T-helper 2 cell (primary cell): ENCODE measurements around the gene GLG1.

Experiments
- DNase-seq, 5 experiments: peaks; one replicate each; pipeline versions ENCODE4 v3.0.0 to v3.0.0-alpha.2; 2012 to 2022

The GLG1 gene

DNA sequence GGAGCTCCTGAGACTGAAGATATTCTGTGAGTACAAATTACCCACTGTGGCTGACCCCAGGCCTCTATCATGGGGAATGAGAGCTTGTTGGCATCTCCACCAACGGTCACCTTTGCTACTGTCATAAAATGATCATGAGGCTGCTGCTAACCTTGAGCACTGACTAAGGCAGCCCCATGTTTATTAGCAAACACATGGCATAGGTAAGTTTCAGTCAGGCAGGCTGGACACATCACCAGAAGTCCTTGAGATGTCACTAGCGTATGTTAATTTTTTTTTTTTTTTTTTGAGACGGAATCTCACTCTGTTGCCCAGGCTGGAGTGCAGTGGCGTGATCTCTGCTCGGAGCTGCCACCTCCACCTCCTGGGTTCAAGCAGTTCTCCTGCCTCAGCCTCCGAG lies 1.5 kb upstream of the GLG1 start:
- no peak for DNase-seq

DNA sequence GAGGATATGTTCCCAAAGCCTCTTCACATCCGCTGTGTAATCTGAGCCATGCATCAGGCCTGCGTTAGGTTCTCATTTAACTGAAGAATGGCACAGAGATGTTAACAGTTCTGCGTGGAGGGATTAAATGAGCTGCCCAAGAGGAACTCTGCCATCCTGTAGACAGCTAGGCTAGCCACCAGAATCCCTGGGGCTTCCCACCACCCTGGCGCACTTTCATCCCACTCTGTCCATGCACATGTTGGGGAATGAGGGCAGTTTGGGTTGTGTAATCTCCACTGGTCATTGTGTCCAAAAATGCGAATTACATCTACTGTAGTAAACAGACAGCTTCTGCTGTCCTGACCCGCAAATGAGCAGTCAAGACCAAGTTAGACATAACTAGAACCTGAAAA lies 1.0 kb upstream of the GLG1 start:
- DNase-seq, result no peak

DNA sequence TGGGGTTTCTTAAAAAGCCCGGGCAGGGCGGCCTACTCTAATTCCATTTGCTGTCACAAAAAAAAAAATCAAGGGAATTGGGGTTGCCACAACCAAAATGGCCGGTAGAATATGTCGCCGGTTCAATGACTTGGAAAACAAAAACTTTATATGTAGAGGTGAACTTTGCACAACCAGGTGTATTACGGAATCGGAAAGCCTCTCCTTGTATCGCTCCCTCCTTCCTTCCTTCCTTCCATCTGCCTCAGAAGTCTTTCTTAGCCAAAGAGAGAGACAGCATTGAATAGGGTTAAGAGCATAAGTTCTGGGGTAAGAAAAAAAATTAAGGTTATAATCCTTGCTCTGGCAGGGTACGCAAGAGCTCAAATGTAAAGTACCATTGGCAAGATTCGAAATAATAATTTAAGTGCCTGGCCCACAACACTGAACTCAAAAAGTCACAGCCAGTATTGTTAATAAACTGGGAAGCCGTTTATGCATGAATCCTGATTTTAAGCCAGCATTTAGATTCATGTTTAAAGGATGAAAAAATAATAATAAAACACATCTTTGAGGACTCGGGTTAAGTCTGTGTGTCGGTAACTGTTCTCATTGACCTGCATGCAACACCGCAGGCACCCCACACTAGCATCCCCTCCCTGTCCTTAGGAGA lies 522 bp upstream of the GLG1 start:
- no peak for DNase-seq

DNA sequence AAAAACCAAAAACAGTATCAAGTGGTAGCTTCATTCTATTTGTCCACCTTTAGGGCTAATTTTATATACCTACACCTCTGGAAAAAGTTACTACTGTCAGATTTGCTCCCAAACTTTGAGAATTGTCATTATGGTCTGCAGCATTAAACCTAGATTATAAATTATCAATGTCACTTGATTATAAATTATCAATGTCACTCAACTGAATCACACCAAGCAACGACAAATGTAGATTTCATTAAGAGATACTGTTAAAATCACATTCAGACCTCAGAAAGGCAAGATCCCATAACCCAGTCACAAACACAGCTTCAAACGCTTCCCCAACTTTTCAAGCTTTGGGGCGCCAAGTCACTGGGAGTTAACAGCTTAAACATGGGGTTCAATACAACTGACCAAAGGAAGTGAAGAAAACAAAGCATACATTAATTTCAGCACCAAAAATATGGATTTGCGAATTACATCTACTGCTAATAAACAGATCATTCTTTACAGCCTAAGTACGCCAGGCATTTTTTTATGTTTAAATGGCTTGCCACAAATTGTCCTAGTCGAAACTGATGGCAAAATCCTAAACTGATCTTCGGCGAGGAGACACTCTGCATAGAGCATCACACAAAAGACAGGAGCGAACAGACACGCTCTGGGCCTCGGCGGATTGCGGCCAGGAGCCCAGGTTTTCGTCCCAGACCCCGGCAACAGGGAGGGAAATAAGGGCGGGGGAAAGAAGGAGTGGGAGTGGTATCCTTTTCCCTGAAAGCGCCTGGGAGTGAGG lies 981 bp downstream of the GLG1 start:
- no peak for DNase-seq

DNA sequence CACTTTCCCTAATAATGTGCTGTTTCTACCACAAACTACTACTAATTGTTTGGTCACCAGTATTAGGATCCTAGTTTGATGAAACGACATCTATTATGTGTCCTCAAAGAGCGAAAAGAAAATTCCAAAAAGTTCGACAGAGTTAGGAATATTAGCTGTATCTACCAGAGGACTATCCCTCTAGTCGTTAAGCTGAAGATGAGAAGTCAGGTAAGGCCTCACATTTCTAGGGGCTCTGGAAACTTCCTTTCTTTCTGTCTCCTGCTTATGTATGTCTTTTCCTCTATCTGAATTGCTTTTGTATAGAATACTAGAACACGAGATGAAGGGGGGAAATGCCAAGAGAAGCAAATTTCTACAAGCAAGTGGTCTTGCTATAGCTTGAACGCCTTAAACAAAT lies 1.6 kb downstream of the GLG1 start:
- DNase-seq, result no peak

DNA sequence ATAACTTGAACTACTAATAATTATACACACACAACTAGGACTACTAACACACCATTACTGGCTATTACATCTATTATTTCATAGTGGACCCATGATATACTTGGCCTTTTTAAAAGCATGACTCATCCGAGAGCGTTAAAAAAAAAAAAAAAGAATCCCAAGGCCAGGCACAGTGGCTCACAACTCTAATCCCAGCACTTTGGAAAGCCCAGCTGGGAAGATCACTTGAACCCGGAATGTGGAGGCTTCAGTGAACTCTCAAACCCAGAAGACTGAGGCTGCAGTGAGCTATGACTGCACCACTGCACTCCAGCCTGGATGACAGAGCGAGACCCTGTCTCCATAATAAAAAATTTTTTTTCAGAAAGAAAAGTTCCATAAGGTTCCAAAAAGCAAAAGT lies 3.1 kb downstream of the GLG1 start:
- no peak for DNase-seq

DNA sequence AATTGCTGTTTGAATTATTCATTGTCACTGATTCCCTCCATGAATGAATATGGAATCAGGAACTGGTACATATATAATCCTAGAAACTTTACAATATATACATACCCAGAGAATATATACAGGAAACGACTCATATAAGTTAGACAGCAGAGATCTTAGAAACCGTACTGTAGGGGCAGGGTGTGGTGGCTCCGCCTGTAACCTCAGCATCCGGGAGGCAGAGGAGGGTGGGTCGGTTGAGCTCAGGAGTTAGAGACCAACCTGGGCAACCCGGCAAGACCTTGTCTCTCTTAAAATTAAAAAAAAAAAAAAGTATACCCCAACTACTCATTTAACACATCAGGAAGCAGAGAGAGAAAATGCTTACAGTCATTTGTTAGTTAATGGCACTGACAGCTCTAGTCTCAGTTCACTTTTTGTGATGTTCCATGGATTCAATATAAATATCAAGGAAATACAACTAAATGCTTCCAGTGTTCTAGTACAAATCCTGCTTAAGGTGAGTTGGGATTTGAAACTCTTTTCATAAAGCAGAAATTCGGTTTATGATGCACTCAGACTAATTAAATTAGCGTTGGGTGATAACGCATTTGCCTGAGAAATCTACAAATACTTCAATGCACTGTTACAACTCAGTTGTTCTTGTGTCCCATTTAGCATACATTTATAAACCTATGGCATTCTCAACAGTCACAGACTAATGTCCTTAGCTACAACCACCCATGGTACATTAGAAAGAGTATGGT lies 5.6 kb downstream of the GLG1 start:
- DNase-seq, result peak; percentile 16 to 90 (median 56)

DNA sequence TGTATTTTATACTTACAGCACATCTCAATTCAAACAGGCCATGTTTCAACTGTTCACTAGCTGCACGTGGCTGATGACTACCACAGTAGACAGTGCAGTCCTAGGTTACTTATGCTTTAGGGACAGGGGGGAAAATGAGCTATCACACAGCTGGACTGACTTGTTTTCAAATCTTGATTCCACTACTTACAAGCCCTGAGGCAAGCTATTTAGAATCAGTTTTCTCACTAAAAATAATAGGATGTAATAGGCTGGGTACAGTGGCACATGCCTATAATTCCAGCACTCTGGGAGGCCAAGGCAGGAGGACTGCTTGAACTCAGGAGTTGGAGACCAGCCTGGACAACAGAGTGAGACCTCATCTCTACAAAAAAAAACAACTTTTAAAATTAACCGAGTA lies 10.3 kb downstream of the GLG1 start:
- DNase-seq, result no peak

DNA sequence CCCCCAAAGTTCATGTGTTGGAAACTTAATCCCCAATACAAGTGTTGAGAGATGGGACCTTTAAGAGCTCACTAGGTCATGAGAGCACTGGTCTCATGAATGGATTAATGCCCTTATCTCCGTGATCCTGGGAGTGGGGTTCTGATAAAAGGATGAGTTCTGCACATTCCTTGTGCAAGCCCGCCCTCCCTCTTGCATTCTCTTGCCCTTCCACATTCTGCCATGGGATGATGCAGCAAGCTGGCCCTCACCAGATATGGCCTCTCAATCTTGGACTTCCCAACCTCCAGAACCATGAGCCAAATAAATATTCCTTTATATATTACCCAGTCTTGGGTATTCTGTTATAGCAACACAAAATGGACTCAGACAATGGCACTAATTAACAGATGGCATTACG lies 14.1 kb downstream of the GLG1 start:
- no peak for DNase-seq

DNA sequence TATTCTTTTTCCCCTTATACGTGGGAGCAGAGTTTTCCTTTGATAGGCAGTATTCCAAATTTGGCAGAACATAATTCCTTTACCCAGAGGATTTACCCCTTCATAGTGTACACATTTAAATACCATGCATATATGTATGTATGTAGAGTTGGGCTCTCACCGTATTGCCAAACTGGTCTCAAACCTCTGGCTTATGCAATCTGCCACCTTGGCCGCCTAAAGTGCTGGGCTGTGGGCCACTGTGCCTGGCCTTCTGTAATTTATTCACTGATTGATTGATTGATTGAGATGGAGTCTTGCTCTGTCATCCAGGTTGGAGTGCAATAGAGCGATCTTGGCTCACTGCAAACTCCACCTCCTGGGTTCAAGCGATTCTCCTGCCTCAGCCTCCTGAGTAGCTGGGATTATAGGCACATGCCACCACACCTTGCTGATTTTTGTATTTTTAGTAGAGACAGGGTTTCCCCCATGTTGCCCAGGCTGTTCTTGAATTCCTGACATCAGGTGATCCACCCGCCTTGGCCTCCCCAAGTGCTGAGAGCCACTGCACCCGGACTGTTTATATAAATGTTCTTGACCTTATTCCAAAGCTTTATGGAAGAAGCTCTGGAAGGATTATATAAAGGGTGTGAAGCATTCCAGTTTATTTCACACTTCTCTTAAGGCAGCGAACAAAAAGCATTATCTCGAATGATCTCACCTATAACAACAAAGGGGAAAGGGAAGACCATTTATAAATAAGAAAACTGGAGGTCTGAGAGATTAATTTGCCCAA lies 14.9 kb downstream of the GLG1 start:
- DNase-seq, result no peak

DNA sequence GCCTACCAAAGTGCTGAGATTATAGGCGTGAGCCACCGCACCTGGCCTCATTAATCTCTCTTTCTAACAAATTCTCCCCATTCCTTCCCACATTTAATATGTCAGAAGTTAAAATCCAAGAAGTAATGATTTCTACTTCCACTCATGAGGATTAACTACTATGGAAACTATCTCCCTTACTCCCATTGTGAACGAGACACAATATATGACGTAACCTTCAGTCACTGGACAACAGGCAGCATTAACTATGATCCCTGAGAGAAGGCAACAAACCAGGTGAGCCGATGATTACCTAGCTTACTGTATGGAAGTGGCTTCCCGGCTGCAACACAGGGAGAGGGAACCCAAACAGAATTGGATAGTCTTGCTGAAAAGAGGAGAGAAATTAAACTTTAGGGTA lies 20.0 kb downstream of the GLG1 start:
- DNase-seq, result no peak

DNA sequence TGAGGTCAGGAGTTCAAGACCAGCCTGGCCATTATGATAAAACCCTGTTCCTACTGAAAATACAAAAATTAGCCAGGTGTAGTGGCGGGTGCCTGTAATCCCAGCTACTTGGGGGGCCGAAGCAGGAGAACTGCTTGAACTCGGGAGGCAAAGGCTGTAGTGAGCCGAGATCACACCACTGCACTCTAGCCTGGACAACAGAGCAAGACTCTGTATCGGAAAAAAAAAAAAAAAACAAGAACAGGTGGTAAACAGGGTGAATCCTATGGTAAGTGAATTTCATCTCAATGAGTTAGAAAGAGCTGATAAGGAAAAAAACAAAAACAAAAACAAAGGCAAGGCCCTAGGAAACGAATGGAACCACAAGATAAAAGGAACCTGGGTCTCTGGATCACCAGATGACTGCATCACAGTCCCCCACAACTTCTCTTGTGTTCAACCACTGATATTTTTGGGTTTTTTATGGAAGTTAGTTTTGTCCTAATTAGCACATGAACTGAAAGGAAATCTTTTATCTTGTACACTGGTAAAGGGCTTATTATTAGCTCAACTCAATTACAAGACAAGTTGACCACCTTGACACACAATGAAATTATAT lies 21.0 kb downstream of the GLG1 start:
- DNase-seq, result no peak

DNA sequence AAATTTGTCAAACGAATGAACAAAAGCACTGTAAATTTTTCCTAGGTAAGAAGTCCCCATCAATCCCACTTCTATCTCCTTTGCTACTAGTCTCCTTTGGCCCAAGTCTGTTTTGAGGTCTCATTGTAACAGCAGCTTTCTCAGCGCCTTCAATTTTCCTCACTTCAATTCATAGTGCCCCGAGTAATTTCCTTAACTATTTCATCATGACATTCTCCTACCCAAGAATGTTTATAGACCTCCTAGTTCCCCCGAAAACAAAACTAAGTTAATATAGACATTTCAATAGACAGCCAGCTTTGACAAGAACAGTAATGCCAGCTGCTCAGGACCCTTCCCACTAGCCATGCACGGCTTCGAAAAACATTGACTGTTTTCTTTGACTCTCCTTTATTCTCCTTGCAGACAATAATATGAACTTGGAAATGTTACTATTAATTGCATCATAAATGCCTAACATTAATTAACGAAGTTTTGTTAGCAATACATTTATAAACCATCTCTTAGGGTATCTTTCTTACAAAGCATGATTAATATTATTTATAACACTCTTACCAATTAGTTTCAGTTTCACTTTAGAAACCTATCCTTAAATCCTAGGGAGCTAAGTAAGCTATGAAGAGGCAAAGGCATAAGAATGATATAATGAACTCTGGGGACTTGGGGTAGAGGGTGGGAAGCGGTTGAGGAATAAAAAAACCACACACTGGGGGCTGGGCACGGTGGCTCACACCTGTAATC lies 22.8 kb downstream of the GLG1 start:
- DNase-seq, result no peak

DNA sequence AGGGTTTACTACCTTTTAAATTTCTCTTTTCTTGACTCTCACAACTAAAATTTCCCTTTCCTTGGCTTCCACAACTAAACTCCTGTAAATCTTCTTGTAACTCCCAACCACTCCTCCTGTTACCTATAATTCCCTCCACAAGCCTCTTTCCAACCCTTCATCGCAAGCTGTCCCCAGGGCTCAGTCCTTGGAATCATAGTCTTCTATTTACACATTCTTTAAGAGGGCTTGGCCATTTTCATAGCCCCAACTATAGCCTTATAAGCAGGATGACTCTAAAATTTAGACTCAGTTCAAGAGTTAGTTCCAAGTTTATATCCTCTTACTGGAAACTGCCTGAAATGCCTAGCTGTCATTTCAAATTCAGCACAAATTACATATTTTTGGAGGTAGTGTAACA lies 23.9 kb downstream of the GLG1 start:
- DNase-seq, result no peak

DNA sequence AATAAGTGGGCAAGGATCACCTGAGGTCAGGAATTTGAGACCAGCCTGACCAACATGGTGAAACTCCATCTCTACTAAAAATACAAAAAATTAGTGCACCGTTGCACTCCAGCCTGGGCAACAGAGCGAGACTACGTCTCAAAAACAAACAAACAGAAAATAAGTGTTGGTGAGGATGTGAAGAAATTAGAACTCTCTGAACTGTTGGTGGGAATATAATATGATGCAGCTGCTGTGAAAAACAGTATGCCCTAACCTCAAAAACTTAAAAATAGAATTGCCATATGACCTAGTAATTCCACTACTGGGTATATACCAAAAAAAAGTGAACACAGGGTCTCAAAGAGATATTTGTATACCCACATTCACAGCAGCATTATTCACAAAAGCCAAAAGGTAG lies 26.1 kb downstream of the GLG1 start:
- no peak for DNase-seq

DNA sequence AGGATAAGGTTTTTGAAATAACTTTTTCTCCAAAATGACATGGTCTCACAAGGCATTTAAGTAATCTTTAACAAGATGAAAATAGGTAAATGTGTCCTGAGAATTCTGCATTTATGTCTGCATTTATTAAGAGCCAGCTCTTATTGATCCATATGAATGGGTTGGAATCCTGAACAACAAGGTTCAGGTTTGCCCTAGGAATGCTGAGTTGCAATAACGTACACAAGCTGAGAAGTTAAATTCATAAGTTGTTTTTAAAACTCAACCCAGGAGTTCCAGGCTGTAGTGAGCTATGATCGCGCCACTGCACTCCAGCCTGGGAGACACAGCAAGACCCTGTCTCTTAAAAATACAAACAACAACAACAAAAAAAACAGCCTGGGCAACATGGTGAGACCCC lies 28.1 kb downstream of the GLG1 start:
- DNase-seq, result no peak

DNA sequence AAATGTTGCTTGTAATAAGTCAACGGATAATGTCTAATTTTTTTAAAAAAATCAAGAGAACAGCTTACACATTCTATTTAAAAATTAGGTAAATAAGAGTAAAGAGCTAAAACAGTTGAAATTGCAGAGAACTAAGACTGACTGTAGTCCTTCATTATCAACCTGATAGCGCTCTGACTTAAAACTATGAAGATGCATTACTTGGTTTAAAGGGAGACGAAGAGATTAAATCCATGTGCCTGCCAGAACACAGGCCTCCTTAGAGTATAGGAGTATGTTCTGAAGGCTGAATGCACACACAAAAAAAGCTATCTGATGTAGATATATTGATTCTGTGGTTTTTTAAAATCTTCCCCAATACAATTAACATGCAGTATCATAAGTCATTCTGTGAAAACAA lies 28.5 kb downstream of the GLG1 start:
- DNase-seq, result peak in 1 of 5 experiments; percentile 37

DNA sequence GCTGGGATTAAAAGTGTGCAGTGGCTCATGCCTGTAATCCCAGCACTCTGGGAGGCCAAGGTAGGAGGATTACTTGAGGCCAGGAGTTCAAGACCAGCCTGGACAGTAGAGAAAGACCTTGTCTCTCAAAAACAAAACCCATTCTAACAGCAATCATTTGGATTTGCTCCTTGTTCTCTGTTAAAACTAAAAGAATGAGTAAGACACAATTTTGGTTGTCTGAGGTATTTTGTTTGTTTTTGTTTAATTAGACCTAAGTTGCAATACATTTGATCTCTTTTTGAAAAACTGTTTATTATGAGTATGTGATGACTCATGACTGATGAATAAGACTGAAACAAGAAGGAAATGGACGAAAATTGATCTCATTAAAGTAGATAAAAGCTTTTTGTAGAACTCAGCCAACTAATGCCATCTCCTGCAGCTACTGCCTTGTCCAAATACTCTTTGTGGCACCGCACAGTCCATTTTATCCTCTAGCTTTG lies 29.0 kb downstream of the GLG1 start:
- DNase-seq, result peak in 1 of 5 experiments; percentile 71

DNA sequence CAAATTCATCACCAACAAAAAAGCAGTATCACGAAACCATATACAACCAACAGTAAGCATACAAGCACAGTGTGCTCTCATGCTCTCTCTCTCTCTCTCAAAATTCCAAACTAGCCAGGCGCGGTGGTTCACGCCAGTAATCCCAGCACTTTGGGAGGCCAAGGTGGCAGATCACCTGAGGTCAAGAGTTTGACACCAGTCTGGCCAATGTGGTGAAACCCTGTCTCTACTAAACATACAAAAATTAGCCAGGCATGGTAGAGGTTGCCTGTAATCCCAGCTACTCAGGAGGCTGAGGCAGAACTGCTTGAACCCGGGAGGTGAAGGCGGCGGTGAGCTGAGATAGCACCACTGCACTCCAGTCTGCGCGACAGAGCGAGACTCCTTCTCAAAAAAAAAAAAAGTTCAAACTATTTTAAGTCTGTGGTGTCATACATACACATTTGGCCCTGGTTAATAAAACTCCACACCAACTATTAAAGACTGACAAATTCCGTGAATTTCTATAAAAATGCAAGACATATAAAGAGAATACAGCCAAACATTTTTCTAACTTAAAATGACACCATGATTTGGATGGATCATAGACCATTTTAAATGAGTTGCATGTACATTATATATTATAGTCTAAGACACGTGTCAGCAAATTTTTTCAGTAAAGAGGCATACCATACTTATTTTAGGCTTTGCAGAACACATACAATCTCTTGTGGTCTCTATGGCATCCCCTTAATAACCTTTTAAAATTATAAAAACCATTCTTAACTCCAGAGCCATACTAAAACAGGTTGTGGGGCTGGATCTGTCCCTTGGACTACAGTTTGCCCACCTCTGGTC lies 30.9 kb downstream of the GLG1 start:
- DNase-seq, result no peak

DNA sequence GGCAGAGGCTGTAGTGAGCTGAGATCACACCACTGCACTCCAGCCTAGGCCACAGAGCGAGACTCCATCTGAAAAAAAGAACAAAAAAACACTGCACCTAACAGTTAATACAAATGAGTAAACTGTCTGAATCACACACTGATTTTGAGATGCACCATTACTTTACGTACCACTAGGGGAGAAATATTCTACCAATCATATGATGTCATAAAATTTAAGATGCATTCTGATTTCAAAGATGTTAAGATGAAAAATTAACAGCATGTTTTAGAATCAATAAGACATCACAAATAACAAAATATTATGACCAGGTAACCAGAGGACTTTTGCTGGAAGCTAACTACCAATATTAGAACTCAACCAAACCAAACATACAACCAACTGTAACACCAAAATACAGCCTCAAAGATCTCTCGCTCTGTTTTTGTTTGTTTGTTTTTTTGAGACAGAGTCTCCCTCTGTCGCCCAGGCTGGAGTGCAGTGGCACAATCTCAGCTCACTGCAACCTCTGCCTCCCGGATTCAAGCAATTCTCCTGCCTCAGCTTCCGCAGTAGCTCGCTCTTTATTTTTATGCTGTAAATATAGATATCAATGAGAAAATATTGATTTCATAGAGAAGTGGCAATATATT lies 31.6 kb downstream of the GLG1 start:
- DNase-seq, result no peak
